Body of pancreas (tissue), 4 donors: ENCODE data around the gene NSG1.

Experiments
- POLR2A ChIP-seq, 3 donors: fragments of 450-650 bp; IDR thresholded peaks; one replicate each; pipeline ENCODE4 v1.6.1; 2016; ENCODE audit warnings: antibody characterized with exemption in 3 of 3, mild to moderate bottlenecking in 2 of 3
- TF ChIP-seq, protein P1 (sequence below), 7 experiments: fragments of 450-650 bp in 4 of 7; fragments of 200-600 bp in 3 of 7; sonication (generic) in 3 of 7; IDR thresholded peaks; one replicate each; pipeline ENCODE4 v1.5.1; 2016 to 2019; ENCODE audit warnings: antibody characterized with exemption in 7 of 7

GRCh38 chr4:4439782-4440181, 52.9 kb downstream of the NSG1 start:
- TF ChIP-seq, protein P1, sequence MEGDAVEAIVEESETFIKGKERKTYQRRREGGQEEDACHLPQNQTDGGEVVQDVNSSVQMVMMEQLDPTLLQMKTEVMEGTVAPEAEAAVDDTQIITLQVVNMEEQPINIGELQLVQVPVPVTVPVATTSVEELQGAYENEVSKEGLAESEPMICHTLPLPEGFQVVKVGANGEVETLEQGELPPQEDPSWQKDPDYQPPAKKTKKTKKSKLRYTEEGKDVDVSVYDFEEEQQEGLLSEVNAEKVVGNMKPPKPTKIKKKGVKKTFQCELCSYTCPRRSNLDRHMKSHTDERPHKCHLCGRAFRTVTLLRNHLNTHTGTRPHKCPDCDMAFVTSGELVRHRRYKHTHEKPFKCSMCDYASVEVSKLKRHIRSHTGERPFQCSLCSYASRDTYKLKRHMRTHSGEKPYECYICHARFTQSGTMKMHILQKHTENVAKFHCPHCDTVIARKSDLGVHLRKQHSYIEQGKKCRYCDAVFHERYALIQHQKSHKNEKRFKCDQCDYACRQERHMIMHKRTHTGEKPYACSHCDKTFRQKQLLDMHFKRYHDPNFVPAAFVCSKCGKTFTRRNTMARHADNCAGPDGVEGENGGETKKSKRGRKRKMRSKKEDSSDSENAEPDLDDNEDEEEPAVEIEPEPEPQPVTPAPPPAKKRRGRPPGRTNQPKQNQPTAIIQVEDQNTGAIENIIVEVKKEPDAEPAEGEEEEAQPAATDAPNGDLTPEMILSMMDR (IDR thresholded peaks at IDR 0.05), result no peak
- TF ChIP-seq POLR2A (IDR thresholded peaks at IDR 0.05), result no peak
